Smooth muscle cell (in vitro differentiated cells): Measurements from ENCODE around the gene COL25A1. TPM values are rescaled to one million over a fixed set of nuclear protein-coding genes. Genes with fewer than 3 reads are reported as not detected.

Experiments
- DNase-seq: peaks from one replicate; lab custom pipeline; 2025; ENCODE audit not compliant: unreplicated experiment; lab: John Stamatoyannopoulos, UW
- H2AFZ ChIP-seq: fragments of 200-600 bp; sonication (generic); 2 replicates; pipeline ENCODE4 v1.6.0; 2016; ENCODE audit warnings: antibody characterized with exemption, low read depth, mild to moderate bottlenecking
- H3F3A ChIP-seq: fragments of 200-600 bp; sonication (generic); 2 replicates; pipeline ENCODE4 v1.6.0; 2017; ENCODE audit warnings: antibody characterized with exemption, low read depth
- H3K27ac ChIP-seq: fragments of 200-600 bp; sonication (generic); 2 replicates; pipeline ENCODE4 v1.5.1; 2016; ENCODE audit warnings: low read depth, mild to moderate bottlenecking
- H3K27me3 ChIP-seq: fragments of 200-600 bp; sonication (generic); 2 replicates; pipeline ENCODE4 v1.6.1; 2016; ENCODE audit warnings: low read depth, mild to moderate bottlenecking
- H3K36me3 ChIP-seq: fragments of 200-600 bp; sonication (generic); 2 replicates; pipeline ENCODE4 v1.5.1; 2016; ENCODE audit warnings: low read depth
- H3K4me1 ChIP-seq: fragments of 200-600 bp; sonication (generic); 2 replicates; pipeline ENCODE4 v1.5.1; 2016; ENCODE audit warnings: low read depth
- H3K4me2 ChIP-seq: fragments of 200-600 bp; sonication (generic); 2 replicates; pipeline ENCODE4 v1.6.0; 2016; ENCODE audit warnings: mild to moderate bottlenecking
- H3K4me3 ChIP-seq: fragments of 200-600 bp; sonication (generic); 2 replicates; pipeline ENCODE4 v1.5.1; 2016; ENCODE audit warnings: mild to moderate bottlenecking
- H3K79me2 ChIP-seq: fragments of 200-600 bp; sonication (generic); 2 replicates; pipeline ENCODE4 v1.6.0; 2016; ENCODE audit warnings: low read depth, mild to moderate bottlenecking
- H3K9ac ChIP-seq: fragments of 200-600 bp; sonication (generic); 2 replicates; pipeline ENCODE4 v1.6.0; 2016; ENCODE audit warnings: low read depth
- H3K9me3 ChIP-seq: fragments of 200-600 bp; sonication (generic); replicated peaks from 2 replicates; pipeline ENCODE4 v1.5.1; 2016; ENCODE audit warnings: low read depth
- H4K20me1 ChIP-seq: fragments of 200-600 bp; sonication (generic); 2 replicates; pipeline ENCODE4 v1.6.0; 2016; ENCODE audit warnings: low read depth
- CTCF ChIP-seq: fragments of 200-600 bp; sonication (generic); IDR thresholded peaks from 2 replicates; pipeline ENCODE4 v1.5.1; 2017; ENCODE audit warnings: borderline replicate concordance, mild to moderate bottlenecking, antibody characterized with exemption; ENCODE audit not compliant: insufficient read depth, poor library complexity, severe bottlenecking
- WGBS: methylation state at CpG from one replicate; pipeline ENCODE4 v1.1.7; 2016; ENCODE audit warnings: low lambda C conversion rate; 5-methylcytosine and 5-hydroxymethylcytosine counted together
- polyA plus RNA-seq: library from polyadenylated mRNA; unstranded; fragments of >200 nt; fragmentation: Nextera tagmentation; extraction: Ambion mirVana; gene quantifications from 2 replicates; pipeline ENCODE4 v1.2.1, GENCODE V29; 2016
- total RNA-seq: library from RNA; depleted of rRNA; stranded (reverse); fragments of >200 nt; gene quantifications from 2 replicates; pipeline ENCODE4 v1.2.3, GENCODE V29; 2014

Gene COL25A1
- total and polyA plus RNA-seq, 2 experiments from 2014 or later: 2.9 to 4.7 TPM

- TF ChIP-seq CTCF: no peak
- H3K36me3 ChIP-seq: no peaks in the 10 kb centered on the region
- no peak for DNase-seq
- no peak overlapping the region for H3K27ac ChIP-seq
- no peaks in the 10 kb centered on the region for H4K20me1 ChIP-seq
- H3K9ac ChIP-seq: no peak overlapping the region
- no peaks in the 10 kb centered on the region for H3K79me2 ChIP-seq
- no peaks in the 10 kb centered on the region for H3K9me3 ChIP-seq
- no peak overlapping the region for H3K4me3 ChIP-seq
- H3K4me1 ChIP-seq: no peaks in the 10 kb centered on the region
- H3K4me2 ChIP-seq: no peak overlapping the region
- no peaks in the 10 kb centered on the region for H3K27me3 ChIP-seq
- no peaks in the 10 kb centered on the region for H3F3A ChIP-seq
- 83% methylated on average over 3 of the region's 3 CpGs for WGBS
- no peak overlapping the region for H2AFZ ChIP-seq
Measured at GRCh38 chr4:109182696-109183095, 119.8 kb downstream of the COL25A1 start.

- no peaks in the 10 kb centered on the region for H3K9me3 ChIP-seq
Measured at GRCh38 chr4:109179061-109179460, 123.4 kb downstream of the COL25A1 start.

GRCh38 chr4:109177096-109177810, 125.2 kb downstream of the COL25A1 start:
- no peak overlapping the region for H3K4me2 ChIP-seq
- WGBS: 81% methylated on average over 6 of the region's 6 CpGs
- no peak for DNase-seq
- H3K79me2 ChIP-seq: no peaks in the 10 kb centered on the region
- H3K27me3 ChIP-seq: no peaks in the 10 kb centered on the region
- H3K4me3 ChIP-seq: no peak overlapping the region
- H3K9me3 ChIP-seq: no peaks in the 10 kb centered on the region
- H3K9ac ChIP-seq: no peak overlapping the region
- no peak overlapping the region for H3K27ac ChIP-seq
- H4K20me1 ChIP-seq: no peaks in the 10 kb centered on the region
- no peaks in the 10 kb centered on the region for H3F3A ChIP-seq
- no peak for TF ChIP-seq CTCF
- no peak overlapping the region for H2AFZ ChIP-seq
- no peaks in the 10 kb centered on the region for H3K36me3 ChIP-seq
- no peaks in the 10 kb centered on the region for H3K4me1 ChIP-seq

More at GRCh38 chr4:109179061-109179460, 123.4 kb downstream of the COL25A1 start:
- H4K20me1 ChIP-seq: no peaks in the 10 kb centered on the region
- DNase-seq: no peak
- no peaks in the 10 kb centered on the region for H3K79me2 ChIP-seq
- H2AFZ ChIP-seq: no peak overlapping the region
- no peak for TF ChIP-seq CTCF
- no peaks in the 10 kb centered on the region for H3K4me1 ChIP-seq
- no peak overlapping the region for H3K9ac ChIP-seq
- no peak overlapping the region for H3K4me3 ChIP-seq
- H3K27me3 ChIP-seq: no peaks in the 10 kb centered on the region
- H3K27ac ChIP-seq: no peak overlapping the region
- no peak overlapping the region for H3K4me2 ChIP-seq
- no peaks in the 10 kb centered on the region for H3F3A ChIP-seq
- 96% methylated on average over 3 of the region's 3 CpGs for WGBS
- no peaks in the 10 kb centered on the region for H3K36me3 ChIP-seq
